GM19099 (cell line): ENCODE measurements around the gene FILIP1.

Experiments used
- POLR2A ChIP-seq: IDR thresholded peaks from 3 replicates; pipeline ENCODE4 v1.6.1; 2011; ENCODE audit warnings: low read depth; ENCODE audit not compliant: insufficient read length; ENCODE audit errors: extremely low read depth

FILIP1 gene

DNA sequence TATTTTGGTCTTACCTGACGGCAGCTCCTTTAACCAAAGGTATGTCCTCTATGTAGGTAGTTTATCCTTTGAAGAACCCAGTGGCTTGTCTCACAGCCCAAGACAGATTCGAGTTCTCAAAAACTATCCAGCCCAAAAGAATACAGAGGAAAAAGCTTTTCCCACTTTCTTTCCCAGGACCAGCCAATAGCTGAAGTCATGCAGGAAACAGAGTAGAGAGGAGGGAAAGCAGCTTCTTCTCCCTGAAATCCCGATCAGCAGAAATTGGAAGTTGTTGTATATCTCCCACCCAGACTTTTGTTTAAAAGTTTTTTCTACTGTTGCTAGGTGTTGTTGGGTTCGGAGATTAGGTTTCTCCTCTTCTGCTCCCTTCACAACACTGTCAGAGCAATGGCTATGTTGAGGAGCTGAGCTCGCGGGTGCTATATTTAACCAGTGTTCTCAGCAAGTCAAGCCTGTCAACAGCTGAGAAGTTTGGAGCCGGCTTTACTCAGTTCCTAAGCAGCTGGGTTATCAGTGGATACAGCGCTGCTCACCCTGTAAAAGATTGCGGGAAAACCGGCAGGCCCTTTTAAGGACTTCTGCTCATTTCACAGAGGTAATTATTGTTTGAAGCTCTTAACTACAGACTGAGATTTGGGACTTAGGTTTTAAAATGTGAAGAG lies at the start of gene FILIP1:
Gene FILIP1 (minus strand): TSS at position 401 of the 665 bp plus-strand sequence. CDS start 78,828 bp downstream, outside the sequence.
- TF ChIP-seq POLR2A: no peak

- TF ChIP-seq POLR2A: no peak
Observed at GRCh38 chr6:75543311-75543710, 49.7 kb upstream of the FILIP1 start.

DNA sequence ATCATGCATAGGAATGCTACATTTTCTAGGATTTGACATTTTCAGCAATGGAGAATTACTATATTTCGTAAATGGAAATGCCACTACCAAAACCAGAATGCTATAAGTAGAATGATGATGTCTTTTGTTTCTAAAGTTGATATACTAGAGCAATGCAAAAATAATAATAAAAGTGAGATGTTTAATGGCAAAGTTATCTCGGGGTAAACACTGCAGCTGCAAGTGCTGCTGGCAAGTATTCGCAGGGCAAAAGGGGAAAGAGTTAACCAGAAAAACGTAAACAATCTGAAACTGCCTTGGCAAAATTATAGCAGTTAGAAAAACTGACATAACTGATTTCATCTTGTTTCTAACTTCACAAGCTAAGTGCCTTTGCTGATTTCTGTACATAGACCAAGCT lies 45.5 kb upstream of the FILIP1 start:
- no peak for TF ChIP-seq POLR2A

- no peak for TF ChIP-seq POLR2A
Observed at GRCh38 chr6:75532521-75532920, 38.9 kb upstream of the FILIP1 start.

DNA sequence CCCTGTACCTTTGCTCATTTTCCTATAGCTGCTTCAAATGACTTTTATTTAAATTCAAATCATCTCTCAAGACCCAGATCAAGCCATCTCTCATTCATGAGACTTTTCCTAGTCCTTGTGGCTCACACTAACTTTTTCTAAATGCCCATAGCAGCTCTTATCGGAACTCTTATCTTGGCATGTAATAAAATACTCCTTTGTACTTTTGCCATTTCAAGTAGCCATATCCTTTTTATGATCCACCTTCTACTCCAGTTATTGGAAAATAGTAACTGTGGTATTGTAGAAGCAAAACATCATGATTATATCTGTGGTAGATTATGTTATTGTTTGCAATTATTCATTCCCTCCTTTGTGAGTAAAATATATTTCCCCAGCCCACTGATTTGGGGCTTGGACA lies 37.6 kb upstream of the FILIP1 start:
- TF ChIP-seq POLR2A: no peak

DNA sequence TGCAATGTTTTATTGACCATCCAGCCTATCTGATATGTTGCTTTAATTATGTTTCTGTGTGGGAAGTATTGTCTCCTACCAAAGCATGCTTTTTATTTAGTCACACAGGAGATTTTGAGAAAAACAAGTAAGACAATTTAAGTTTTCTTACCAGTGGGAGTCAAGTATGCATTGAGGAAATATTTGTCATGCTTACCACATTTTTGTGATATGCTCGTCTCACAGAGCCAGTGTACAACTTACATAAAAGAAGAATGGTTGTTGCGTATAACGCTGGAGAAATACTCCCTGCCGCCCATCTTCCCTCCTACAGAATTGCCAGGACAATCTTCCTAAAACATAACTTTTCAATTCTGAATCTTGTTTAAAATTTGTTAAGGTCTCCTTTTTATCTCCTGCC lies 37.1 kb upstream of the FILIP1 start:
- TF ChIP-seq POLR2A: no peak

- no peak for TF ChIP-seq POLR2A
Observed at GRCh38 chr6:75528423-75528822, 34.8 kb upstream of the FILIP1 start.

DNA sequence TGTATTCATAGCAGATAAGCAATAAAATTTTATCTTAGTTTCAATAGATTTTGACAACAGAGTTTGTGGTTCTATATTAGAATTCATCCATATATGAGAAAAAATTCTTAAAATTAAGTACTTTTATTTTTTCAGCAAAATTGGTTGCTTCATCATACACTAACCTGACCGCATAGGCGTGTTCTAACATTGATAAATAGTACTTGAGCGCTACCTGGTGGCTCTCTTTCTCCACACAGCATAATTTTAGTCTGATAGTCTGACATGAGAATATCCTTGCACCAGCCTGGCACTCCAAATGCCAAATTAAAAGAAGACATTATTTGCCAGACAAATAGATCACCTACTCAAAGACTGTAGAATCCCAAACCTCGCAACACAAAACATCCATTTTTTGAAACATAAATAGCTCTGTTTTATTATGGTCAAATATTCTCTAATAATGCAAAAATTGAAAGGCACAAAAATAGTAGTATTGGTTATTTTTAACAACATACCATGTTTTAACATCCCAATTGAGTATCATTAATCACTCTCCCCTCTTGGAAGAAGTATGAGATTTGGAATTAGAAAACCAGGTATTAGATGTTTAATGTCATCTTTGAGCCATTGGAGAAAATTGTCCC lies 33.0 kb upstream of the FILIP1 start:
- TF ChIP-seq POLR2A: no peak

GRCh38 chr6:75525682-75526081 lies 32.1 kb upstream of the FILIP1 start:
- TF ChIP-seq POLR2A: no peak

GRCh38 chr6:75524322-75524972 lies 30.8 kb upstream of the FILIP1 start:
- no peak for TF ChIP-seq POLR2A

GRCh38 chr6:75516757-75517156 lies 23.2 kb upstream of the FILIP1 start:
- TF ChIP-seq POLR2A: no peak

DNA sequence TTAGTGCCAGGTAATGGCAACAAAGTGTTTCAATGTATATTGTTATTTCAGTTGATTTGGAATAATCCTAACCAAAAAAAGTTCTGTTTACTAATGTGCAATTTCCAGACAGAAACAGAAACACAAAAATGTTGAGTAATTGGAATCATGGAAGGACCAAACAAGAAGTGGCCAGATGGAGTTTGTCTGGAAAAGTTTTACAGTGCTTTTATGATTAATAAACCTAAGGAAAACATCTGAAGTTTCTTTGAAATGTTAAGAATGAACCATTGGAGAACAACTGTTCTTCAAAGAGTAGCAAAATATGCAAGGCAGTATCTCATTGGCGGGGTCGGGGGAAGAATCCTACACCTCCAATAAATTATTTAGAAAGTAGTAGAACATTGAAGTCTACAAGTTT lies 19.0 kb upstream of the FILIP1 start:
- no peak for TF ChIP-seq POLR2A

DNA sequence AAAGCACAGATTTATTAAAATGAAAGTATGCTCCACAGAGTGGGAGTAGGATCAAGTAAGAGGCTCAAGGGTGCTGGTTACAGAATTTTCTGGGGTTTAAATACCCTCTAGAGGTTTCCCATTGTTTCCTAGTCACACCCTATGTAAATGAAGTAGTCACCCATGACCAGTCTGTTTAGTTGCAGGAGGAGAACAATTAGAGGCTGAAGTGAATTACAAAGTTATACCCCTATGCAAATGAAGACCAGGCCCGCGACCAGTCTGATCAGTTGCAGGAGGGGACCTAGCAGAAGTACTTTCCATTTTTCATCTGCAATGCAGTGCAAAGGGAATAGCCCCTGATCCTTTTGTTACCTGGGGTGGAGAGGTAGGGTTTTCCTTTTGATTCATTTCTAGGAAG lies 11.8 kb upstream of the FILIP1 start:
- TF ChIP-seq POLR2A: no peak

- no peak for TF ChIP-seq POLR2A
Observed at GRCh38 chr6:75504465-75505222, 11.0 kb upstream of the FILIP1 start.

DNA sequence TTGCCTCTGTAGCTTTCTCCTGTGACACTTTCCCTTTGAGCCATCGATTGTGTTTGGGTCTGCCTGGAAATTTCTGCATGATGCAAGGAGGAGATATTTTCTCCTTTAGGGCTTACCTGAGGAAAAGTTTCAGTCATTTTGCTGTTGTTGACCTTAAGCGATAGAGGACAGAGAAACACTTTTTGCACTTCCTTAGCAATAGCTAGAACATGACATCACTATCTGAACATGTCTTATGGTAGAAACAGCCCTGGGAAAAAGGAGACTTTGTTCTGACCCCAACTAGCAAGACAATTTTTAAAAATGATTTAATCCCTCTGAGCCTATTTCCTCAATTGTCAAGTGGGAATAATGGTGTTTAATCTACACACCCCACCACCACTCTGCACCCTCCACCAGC lies 9.7 kb upstream of the FILIP1 start:
- TF ChIP-seq POLR2A: no peak
